GM18858 (cell line): ENCODE data around the gene CEP85L.
A peak's percentile ranks its signal among the peaks of the same experiment; 100 is the strongest.

Source experiments
- ATAC-seq: cut with Tn5 transposase; IDR thresholded peaks from one replicate; pipeline ENCODE4 v1.9.1; 2021; ENCODE audit not compliant: unreplicated experiment

Gene CEP85L

DNA sequence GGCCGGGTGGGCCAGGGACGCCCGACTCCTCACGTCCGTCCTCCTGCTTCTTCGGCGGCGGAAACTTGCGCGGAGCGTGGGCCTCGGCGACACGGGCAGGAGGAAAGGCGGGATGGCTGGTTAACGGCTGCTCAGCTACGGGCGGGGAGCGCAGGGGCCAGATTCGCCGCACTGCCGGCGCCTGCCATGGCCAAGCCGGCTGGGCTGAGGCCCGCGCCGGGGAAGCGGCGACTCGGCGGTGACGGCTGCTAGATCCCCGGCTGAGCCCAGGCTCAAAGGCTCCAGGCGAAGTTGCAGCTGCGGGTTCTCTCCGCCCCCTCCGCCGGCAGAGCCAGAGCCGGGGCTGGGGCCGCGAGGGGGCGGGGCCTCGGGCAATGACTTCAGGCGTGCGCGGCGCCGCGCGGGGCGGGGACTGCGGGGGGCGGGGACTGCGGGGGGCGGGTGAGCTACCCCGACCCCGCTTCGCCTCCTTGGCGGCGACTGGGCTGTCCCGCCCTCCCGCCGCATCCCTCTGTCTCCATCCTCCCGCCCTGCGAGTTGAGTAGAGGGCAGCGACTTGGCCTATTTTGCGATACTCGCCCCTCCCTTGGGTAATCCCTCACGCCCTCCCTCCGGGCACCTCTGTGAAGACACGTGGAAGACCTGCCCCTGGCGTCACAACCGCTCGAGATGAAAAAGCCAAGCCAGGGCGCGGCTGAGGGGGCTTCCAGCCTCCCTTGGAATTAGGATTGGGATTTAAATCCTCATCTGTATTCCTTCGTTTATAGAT, at the start of gene CEP85L:
Gene CEP85L (minus strand): TSS at position 310 of the 769 bp plus-strand sequence. CDS start 322 bp downstream, outside the sequence.
- peak; percentile 79 for ATAC-seq

DNA sequence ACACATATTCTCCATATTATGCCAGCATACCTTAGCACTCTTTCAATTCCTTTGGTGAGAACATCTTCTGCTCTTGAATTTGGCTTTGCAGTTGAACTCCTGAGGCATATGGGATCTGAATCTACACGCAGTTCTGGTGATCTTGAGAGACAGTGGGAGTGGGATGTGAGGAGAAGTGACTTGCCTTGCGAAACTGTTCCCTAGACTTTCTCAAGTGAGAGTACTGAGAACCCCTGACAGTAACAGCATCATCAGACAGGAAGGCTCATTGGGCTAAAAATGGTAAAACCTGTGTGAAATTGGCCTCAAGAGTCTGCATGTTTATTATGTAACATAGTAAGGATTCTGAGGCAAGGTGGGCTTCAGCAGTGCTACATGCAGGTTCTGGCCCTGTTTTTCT, 49.1 kb upstream of the CEP85L start:
- ATAC-seq: no peak

DNA sequence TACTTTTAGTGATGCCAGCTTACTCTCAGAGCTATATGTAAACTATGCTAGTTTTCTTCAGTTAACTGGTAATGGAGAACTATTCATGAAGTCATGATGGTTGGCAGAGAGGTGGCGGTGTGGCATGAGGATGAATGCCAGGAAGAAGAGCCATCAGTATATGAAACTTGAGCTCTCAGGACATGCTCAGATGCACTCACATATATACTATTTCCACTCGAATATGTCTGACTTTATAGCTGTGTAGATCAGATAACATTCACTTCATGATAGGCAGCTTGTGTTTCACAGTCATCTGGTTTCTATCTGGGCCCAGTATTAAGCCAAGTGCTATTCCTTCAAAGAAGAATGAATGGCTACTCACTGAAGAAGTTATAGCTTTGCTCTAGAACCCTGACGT, 46.2 kb upstream of the CEP85L start:
- no peak for ATAC-seq

DNA sequence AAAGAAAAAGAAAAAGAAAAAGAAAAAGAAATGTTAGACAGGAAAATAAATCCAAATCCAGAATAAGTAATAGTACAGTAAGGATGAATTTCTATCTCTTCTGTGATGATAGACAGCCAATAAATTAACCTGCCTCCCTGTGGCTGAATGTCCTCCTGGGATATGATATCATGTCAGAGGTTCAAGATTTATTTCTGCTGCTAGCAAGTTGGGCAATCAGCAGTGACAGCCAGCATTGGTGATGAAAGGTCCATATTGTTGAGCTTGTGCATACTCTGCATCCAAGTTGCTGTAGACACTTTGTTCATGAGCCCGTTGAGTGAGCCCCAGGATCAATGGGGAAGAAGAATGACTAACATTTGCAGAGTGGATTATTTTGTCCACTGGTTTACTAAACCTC, 44.9 kb upstream of the CEP85L start:
- no peak for ATAC-seq

DNA sequence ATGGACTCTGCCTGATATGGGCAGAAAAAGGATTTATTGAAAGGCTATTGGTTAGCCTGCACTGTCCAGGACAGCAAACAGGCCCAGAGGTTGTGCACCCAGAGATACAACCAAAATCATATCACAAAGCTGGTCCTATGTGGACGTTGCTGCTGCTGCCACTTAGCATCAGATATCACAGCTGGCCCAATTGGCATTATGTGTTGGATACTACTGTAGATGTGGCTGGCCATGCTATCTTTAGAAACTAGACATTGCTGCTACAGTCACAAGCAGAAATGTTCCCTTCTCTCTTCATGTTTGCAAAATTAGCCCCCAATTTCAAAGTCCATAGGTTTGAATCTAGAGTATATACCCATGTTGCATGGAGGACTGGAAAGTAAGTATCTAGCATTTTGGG, 42.2 kb upstream of the CEP85L start:
- no peak for ATAC-seq

DNA sequence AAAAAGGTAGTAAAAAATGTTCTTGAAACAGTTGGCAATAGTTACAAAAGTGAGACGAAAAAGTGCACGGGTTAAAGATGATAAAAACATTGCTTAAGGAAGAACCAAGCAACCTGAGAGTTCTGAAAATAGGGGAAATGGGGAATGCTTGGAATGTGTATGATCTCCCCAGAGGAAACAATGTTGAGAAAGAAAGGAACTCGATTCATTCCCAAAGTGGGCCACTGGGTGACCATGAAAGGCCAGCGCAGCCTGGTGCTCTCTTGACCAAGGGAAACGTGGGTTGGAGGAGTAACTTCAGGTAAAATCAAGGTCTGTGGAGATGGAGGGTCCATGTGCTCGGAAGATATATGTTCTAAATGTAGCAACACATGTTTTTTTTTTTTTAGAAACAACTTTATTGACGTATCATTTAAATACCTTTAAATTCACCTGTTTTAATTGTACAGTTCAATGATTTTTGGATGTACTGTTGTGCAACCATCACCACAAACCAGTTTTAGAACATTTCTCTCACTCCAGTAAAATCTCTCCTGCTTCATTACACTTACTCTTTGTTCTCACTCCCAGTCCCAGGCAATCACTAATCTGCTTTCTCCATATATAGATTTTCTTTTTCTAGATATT, 34.5 kb upstream of the CEP85L start:
- no peak for ATAC-seq

DNA sequence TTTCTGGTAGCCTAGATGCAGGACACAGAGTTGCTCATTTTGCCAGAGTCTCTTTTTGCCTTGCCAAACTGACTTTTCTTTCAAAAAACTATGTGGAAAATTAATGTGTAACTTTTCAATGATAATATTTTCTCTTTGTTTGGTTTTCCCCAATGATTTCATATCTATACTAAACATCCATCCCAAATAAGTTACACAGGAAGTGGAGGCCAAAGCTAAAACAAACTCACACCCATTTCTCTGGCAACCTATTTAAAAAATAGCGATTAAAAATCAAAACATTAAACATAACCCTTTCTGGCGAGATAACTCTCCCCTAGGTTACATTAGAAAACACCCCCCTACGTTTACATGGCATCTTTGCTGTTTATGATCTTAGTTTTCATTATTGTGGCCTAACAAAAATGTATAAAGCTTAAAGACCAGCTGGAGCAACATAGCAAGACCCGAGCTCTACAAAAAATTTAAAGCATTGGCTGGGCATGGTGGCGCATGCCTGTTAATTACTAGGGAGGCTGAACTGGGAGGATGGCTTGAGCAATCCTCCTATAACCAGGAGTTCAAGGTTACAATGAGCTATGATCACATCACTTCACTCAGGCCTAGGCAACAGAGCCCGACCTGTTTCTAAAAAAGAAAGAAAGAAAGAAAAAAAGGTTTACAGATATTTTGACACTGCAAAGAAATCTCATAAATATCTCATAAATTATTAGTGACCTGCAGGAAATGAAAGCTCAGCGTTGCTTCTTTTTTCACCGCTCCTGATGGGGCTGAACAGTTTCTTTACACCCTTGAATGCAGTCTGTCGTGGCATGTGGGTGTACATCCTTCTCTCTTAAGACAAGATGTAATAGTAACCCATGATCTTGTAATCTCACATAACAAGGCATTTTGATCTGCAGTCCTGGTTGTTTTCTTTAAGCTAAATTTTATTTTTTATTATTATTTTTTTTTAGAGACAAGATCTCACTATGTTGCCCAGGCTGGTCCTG, 32.8 kb upstream of the CEP85L start:
- ATAC-seq: no peak

DNA sequence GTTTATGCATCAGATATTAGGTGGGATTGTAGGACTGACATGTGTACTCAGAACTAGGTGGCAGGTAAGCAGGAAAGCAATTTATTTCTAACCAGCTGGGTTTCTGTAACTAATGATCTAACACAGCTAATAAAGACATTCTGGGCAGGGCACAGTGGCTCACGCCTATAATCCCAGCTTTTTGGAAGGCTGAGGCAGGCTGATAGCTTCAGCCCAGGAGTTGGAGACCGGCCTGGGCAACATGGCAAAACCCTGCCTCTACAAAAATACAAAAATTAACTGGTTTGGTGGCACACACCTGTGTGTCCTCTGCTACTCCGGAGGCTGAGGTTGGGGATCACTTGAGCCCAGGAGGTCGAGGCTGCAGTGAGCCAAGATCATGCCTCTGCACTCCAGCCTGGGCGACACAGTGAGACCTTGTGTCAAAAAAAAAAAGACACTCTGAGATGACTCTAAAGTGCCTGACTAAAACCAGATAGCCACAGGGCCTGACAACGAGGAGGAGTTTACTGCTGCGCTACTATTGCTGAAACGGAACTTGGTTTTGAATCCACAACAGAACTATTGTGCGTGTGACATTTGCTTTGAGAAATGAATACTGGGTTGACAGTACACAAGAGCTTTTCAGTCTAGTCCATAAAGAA, 29.2 kb upstream of the CEP85L start:
- ATAC-seq: no peak

DNA sequence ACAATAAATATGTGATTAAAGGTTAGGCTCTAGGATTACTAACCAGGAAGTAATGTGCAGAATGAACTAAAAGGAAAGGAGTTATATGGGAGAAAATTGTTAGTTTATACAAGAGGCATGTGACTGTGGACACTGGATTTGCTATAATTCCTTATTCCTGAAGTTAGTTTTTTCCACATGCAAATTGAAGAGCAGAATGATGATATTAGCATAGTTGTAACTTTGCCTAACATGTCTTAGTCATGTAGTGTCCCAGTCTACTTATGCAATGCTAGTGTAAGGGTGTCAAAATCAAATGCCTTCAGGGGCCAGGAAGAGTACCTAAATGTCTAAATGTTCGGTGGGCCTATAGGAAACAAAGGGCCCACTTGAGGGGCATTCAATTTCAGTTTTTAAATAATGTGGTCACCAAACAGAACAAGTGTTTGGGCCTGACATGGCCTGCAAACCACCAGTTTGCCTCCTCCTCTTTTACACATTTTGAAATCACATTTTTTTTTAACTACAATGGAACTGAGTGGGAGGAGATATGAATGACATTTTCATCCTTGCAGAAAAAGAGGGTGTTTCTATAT, 28.0 kb upstream of the CEP85L start:
- no peak for ATAC-seq

DNA sequence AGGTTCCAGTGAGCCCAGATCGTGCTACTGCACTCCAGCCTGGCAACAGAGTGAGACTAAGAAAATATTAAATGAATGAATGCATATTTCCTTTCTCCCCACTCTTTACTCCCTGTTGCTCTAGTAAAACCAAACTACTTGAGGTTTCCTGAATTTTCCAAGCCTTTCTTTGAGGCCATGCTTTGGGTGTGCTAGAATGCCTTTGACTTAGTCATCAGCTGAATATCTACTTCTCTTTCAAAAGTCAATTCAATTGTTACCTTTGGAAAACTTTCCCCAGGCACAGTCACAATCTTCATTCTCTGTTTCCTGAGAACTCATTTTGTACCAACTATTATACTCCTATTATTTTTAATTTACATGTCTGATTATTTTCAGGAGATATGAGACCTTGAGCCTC, 27.5 kb upstream of the CEP85L start:
- no peak for ATAC-seq

DNA sequence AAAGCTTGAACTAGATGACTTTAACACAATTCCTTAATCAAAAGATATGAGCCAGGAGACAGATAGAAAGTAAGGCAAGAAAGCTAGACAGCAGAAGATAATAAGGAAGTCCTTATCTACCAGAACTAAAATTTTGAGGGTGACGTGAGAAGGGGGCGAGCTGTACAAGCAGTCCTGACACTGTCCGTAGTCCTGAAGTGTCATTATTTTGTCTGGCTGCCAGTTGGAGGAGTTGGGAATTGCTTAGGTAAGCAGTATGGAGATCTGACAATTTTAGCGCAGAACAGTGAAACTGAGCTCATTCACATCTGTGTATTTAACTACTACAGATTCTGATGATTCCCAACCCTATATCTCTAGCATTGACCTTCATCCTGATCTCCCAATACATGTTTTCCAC, 25.8 kb upstream of the CEP85L start:
- no peak for ATAC-seq

DNA sequence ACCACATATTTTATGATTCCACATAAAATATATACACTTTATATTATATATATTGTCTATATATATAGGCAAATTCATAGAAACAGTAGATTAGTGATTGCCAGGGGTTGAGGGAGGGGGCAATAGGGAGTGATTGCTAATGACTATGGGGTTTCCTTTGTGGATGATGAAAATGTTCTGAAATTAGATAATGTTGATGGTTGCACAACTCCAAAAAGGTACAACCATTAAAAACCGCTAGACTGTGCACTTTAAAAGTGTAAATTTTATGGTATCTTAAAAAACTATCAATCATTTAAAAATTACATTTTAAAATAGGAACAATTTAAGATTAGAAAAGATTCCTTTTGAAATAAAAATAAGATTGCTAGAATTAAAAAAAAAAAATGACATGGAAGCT, 23.8 kb upstream of the CEP85L start:
- ATAC-seq: no peak

DNA sequence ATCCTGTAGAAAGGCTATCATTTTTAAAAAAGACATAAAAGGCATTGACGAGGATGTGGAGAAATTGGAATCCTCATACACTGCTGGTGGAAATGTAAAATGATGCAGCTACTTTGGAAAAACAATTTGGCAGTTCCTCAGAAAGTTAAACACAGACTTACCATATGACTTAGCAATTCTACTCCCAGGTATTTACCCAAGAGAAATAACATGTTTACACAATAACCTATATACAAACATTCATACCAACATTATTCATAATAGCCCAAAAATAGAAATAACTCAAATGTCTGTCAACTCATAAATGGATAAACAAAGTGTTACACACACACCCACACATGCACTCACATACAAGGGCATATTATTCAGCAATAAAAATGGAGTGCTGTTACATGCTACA, 23.4 kb upstream of the CEP85L start:
- ATAC-seq: no peak

DNA sequence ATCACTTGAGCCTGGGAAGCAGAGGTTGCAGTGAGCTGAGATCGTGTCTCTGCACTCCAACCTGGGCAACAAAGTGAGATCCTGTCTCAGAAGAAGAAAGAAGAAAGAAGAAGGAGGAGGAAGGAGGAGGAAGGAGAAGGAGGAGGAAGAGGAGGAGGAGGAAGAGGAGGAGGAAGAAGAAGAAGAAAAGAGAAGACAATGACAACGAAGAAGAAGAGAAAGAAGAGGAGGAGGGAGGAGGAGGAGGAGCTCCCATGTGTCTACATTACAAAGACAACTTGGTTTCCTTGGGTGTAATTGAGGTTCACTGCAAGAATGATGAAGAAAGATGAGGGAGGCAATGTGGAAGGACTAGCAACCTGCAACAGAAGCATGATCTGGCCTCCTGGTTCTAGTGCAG, 21.3 kb upstream of the CEP85L start:
- ATAC-seq: no peak

DNA sequence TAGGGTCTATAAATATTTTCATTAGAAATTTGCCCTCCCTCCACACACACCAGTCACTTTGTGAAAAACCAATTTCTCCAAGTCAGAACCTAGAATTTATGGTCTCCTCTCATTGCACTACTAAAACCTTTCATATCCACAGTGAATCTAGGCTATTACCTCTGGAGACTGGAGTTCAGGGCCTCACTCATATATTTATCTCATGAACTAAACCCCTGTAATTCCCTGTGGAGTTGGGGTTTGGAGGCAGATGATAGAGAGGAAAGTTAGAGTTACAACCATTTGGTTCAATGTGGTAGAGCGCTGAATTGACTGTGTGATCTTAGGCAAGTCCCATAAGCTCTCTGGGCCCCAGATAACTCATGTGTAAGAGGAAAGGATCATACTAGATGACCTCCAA, 18.2 kb upstream of the CEP85L start:
- no peak for ATAC-seq

DNA sequence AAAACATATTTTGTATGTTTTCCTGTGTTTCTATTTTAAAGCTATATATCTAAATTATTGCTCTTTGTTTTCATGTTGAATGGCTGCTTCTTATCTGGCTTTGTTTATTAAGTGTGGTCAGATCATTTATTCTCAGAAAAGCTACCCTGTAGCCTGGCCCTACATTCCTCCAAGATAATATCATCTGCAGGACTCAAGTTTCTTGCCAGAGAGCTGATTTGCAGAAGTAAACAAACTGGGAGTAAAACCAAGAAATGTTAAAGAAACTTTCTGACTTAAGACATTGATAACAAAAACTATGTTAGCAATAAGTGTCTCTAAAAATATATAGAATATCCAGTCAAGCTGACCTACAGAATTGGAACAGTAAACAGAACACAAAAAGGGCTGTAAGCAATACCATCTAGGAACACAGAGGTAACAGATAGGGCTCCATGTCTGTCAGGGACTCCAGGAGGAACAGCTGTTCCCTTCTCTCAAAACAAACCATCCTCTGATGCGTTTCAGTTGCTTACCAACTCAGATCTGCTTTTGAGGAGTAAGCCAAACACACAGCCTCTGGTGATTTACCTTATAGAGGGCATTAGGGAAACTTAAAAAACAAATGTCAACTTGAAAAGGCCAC, 17.5 kb upstream of the CEP85L start:
- no peak for ATAC-seq

DNA sequence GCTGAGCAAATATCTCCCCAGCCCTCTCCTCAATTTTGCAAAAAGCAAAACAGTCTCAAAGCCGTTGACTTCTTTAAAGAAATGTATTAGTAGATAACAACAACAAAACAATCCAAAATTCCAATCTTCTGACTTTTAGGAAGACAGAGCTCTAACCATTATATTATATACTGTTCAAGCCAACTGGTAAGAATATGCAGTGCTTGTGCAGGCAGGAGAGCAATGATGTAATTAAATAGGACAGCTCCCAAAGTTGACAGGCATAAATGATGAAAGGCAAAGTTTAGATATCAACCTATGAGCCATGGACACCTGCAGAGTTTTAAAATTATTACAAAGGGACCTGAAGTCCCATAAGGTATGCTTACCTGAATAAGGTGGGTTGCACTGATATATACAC, 16.6 kb upstream of the CEP85L start:
- ATAC-seq: no peak

DNA sequence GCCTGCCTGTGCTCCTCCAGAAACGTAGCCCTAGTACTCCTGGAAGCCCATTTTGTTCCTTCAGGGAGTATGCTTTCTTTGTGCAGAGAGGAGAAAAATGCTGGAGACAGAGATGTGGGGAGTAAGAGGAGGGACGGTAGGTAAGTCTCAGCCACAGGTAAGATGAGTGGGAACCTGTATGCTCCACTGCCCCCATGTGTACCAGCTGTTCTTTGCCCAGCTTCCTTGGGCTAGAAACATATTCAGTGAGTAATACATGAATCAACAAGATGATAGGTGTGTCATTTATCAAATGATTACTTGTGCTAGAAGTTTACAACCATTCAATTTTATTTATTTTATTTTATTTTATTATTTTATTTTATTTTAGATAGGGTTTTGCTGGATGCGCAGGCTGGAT, 13.6 kb upstream of the CEP85L start:
- peak; percentile 34 for ATAC-seq

DNA sequence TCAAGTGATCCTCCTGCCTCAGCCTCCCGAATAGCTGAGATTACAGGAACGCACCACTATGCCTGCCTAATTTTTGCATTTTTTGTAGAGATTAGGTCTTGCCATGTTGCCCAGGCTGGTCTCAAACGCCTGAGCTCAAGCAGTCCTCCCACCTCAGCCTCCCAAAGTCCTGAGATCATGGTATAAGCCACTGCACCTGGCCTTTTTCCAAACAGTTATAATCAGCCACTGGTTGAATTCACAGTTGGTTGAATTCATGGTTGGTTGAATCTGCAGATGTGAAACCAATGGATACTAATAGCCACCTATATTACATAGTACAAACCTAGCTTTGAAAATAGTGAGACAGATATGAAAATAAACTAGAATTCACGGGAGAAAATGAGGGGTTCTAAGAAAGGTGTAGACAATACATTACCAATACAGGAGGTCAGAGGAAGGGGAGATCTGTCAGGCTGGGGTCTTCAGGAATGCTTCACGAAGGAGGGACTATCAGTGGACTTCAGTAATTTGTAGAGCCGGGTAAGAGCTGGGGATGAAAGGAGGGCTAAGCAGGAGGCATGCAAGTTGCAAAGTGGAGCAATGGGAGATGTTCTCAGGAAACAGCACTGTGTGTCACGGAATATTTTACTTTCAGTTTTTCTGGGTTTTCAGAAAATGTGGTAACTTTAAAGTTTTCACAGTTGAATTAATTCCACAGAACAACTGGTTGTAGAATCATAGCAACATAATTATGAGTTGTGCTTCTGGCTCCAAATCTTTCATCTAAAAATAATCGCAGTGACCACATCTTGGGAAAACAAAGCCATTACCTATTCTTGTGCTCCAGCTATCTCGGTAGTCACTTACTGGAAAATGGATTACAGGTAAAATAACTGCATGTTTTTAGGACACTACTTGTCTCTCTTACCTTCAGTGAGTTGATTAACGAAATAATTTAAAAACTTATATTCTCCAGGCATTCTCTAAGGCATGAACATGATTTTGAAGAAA, 12.9 kb upstream of the CEP85L start:
- no peak for ATAC-seq
